ENCODE measurements around the gene DICER1.

The DICER1 gene

DNA sequence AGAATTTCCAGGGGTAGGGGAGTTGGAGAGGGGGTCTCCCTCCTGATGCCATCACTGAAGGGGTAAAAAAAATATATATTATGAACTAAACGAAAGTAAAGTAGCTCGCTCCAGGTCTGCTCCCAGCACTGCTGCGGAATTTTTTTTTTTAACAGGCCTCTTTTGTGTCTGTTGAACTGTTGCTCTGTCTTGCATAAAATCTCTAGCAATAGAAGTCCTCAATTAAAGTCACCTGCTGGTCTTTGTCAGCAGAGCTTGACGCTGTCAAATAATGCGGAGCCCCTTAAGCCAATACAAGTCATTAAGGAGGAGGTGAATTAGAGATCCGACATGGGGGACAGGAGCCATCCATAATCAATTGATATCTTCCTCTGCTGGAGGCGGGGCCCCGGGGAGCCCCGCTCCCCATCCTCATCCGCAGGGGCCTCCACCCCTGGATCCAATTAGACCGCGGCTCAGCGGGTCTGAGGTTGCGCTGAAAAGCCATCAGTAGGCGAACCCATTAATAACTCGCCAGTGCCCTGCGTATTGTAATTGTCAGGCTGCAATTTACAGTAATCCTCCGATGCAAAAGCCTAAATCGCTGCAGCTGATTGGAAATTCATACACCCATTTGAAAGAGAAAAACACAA is 85.6 kb downstream of the DICER1 start:
- peak; percentile 4 for DNase-seq

DNA sequence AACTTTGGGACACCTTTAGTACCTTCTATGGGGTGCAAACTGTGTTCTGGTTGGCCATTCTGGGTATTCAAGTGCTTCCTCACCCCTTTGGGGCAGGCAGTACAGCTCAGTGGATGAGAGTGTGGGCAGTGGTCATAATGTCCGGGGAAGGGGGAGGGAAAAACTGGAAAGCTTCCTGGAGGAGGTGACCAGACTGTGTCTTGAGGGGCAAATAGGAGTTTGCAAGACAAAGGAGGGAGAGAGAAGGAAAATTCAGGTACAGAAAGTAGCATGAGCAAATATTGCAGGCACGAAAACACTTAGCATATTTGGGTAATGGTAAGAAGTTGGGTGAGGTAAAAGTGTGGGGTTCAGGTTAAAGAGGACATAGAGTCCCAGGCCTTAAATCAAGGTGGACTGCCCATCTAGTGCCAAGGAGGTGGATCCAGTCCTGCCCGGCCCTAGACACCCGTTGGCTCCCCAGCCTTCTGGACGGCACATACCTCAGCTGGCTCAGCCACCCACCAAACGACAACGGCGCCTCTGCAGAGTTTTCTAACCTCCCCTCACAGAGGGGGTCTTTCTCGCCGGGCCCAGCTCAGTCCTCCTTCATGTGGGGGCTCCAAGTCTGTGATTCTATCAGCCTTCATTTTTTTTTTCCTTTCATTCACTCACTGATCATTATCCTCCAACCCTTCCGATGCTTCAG is 86.4 kb downstream of the DICER1 start:
- no peak for DNase-seq

DNA sequence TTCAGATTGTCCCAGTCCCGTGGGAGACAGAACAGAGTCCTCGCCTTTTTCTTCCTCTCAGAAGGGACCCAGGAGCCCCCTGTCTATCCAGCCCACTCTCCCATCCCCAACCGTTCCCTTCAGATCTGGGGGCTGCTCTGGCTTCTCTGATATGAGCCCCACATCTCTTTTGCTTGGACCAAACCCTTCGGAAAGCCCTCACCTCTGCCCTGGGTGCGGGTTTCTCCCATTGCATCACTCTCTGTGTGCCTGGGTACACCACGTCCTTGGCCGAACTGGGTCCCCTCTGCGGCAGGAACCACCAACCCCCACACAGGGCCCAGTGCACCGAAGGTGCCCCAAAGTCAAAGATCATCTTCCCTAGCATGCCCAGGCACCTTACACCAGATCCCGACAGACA is 87.8 kb downstream of the DICER1 start:
- no peak for DNase-seq

DNA sequence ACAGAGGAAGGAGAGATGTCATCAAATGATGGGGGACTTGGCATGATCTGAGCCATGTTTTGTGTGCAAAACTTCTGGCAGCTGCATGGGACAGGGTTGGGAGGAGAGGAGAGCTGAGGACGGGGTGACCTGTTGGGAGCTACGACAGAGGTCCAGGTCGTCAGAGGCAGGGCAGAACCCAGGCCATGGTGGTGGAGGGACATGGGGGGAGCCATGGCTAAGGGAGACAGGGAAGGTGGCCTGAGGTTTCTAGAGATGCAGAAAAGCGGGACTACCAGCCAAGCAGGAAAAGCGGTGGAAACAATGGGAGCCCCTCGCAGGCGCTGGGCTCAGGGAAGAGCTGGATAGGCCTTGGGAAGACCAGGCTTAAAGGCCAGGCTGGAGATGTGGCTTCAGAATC is 88.3 kb downstream of the DICER1 start:
- no peak for DNase-seq

DNA sequence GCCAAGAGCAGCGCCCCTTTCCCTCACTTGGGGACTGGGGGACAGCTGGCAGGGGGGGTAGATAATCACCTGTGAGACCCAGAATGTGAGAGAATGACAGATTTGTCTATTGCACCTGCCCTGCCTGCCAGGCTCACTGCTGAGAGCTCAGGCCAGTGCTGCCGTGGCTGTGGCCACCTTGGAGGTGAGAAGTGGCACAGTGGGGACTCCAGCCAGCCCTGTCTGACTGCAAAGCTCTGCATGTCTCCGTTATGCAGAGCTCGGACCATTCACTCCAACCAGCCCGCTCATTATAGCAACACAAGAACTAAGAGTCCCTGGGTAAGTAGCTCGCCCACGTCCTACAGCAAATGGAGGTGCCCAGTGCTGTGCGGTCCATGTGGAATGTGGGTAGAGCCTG is 88.8 kb downstream of the DICER1 start:
- no peak for DNase-seq

DNA sequence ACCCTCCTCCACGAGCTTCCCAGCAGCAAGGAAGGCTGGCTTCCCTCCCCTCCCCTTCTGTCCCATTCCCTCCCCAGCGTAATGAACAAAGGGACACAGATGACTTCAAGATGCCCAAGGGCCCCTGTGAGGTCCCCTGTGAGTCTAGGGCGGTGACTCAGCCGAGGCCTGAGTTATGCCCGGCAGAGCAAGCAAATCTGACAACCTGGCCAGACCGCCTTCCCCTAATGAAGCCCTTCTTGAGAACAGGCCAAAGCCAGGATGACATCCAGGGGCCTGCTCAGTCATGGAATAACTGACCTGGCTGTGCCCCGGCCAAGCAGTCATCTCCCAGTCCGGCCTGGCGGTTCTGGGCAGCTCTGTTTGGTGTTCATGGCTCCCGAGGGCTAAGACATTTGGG is 89.2 kb downstream of the DICER1 start:
- DNase-seq: no peak

DNA sequence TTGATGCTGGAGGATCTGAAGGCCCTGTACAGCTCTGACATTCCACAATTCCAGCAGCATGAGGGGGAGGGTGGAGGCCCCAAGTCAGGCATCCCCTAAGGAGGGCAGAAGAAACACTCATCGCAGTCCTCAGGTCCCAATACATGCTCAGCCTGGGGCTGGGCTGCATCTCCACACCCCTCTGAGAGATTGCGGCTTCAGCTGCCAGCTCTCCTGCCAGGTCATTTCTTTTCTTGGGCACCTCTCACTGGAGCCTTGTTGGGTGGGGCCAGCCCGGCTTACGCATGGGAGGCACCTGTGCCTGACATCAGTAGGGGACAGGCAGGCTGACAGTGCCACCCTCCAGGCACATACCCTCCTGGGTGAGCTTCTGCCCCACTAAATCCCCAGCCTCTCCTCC is 89.8 kb downstream of the DICER1 start:
- DNase-seq: no peak

DNA sequence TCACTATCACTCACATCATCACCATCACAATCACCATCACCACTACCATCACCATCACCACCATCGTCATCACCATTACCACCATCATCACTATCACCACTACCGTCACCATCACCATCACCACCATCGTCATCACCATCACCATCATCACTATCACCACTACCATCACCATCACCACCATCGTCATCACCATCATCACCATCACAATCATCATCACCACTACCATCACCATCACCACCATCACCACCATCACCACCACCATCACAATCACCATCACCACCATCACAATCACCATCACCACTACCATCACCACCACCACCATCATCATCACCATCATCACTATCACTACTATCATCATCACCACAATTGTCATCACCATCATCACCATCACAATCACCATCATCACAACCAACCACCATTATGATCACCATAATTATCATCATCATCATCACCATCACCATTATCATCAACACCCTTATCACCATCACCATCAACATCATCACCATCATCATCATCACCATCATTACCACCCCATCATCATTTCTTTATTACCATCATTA is 90.8 kb downstream of the DICER1 start:
- DNase-seq: no peak

DNA sequence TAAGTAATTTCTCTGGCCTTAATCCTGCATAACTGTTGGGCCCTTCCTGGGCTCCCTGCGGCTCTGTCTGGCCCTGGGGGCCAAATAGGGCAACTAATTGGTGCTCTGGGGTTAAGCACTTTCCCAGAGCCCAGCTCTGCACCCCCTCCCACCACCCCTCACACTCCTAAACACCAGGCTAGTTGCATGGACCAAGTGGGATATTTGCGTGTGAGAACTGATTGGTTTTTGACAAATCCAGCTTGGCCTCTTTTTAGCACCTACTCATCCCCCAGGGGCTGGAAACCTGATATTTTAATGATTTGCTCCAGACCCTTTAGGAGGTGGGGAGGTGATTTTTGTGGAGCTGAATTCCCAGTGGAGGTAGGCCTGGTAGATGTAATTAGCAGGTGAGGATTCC is 91.9 kb downstream of the DICER1 start:
- no peak for DNase-seq

DNA sequence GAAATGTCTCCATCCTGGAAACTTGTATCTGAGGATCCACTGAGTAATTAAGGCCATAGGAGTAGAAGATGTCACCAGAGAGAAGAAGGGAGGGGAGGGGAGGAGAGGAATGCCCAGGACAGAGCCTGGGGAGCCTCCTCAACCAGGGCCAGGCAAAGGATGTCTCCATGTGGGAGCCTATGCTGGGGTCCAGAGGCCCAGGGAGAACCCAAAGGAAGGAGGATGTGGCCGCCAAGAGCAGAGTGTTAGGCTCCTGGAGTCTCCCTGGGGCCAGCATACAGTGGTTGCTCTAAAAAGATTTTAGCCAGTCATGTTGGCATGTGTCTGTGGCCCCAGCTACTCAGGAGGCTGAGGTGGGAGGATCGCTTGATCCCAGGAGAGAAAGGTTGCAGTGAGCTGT is 92.6 kb downstream of the DICER1 start:
- DNase-seq: no peak

DNA sequence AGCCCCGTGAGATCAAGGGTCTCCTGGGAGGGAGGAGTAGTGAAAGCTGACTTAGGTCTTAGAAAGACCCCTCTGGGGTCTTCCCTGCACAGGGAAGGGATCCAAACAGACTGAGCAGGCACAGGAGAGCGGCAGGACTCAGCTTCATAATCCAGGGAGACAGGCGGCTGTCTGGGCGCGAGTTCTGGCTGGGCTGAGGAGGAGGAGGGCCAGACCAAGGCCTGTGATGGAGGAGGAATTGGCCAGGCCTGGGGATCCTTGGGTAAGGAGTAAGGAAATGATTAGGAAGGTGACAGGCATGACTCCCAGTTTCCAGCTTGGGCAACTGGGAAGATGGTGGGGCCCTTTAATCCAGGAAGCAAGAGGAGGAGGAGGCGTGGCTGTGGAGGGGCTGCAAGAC is 93.1 kb downstream of the DICER1 start:
- DNase-seq: no peak

DNA sequence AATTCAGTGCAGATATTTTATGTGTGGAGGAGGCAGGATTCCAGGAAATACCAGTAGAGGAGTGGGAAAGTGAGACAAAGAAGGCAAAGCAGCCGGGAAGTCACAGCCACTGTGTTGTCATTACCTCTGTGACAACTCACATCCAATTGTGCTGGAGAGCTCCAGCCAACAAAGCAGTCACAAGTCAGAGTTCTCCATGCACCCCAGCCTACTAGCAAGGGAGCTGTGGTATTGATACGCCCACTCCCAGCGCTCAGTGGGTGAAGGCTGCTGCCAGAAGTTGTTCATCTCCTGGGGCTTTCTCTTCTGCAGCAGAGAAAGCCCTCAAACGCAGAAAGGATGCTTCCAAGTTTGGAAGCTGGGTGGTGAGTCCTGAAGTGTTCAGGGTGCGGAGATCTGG is 93.9 kb downstream of the DICER1 start:
- DNase-seq: no peak

DNA sequence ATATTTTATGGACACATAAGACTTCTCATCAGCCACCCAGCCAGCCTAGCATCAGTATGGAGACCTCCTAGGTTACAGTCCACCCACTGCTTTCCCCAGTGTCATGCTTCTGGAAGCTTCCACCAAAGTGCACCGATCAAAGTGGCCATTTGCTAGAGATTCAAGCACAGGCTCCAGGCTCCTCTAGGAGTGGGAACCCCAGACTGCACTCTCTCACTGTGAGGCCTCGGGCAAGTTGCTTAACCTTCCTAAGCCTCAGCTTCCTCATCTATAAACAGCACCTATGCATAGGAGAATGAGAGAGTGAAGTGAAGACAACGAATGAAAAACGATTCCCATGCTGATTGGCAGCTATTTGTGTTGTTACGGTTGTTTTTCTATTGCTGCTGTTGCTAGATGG is 94.4 kb downstream of the DICER1 start:
- DNase-seq: no peak

DNA sequence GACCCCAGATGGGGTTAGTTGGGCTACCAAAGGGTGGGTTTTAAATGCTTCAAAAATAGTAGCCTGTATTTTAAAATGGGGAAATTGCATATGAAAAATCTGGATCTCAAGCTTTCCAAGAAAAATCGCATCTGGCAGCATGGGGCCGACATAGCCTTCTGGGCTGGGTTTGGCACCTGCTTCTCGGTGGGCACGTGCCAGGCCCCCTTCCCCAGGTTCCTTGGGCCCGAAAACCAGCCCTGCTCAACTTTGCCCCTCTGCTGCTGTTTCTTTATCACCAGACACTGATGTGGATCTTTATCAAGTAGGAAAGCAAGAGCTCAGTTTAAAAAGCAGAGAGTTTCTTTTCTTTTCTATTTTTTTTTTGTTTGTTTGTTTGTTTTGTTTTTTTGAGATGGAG is 95.1 kb downstream of the DICER1 start:
- no peak for DNase-seq

DNA sequence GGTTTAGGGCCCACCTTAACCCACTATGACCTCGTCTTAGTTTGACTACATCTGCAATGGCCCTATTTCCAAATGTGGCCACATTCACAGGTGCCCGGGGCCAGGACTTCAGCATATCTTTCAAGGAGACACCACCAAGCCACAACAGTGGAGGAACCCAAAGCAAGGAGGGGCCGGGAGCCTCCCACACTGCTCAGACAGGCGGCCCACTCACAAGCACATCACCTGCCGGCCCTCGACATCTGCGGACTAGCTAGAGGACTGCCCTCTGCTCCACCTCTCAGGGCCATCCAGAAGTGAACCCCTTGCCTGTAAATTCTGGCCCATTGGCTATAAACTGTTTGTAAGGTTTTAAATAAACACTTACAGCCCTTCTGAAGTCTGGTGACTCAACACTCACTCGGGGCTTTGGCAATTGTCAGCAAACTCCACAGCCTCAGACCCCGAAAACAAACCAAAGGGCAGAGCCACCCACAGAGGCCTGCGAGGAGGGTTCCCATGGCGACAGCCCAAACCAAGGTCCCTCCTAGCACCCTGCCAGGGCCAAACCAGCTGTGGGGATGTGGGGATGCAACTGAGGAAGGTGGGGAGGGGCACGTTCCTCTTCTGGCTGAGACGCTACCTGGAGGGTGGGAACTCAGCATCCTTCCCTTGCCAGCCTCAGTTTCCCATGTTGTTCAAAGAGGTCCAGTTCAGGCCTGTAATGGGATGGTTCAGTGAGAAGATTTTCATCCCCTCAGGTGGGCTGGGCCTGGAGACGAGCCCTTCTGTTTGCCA is 95.8 kb downstream of the DICER1 start:
- DNase-seq: no peak

DNA sequence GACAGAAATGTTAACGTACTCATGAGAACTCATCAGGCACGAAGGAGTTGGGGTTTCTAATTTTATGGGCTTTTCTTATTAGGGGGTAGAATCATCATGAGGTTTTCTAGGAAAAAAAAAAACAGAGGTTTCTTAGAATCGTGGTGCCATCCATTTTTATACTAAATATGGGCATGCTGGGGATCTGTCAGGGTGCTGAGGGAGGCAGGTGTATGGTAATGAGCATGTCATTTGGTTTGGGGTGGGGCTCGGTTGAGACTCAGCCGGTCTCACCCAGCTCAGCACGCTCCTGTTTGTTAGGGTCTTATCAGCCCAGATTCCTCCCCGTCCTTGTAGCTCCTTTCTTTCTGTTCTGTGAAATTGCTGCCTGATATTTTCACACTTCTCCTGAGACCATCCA is 98.2 kb downstream of the DICER1 start:
- no peak for DNase-seq

DNA sequence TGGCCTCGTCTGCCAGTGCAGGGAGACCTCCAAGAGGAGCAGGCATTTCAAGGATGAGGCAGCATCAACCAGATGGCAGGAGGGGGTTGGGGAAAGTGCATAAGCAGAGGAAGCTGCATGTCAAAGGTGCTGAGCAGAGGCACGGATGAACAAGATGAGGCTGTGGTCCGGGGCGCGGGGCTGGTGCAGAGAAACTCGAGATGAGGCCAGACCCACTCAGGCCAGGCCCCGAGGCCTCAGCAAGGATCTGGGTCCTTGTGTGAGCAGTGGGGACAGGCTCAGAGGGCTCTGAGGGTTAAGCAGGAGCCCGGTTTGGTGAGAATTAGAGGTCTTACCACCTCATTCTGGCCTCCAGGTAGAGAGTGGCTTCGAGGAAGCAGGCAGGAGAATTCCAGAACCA is 98.8 kb downstream of the DICER1 start:
- no peak for DNase-seq

DNA sequence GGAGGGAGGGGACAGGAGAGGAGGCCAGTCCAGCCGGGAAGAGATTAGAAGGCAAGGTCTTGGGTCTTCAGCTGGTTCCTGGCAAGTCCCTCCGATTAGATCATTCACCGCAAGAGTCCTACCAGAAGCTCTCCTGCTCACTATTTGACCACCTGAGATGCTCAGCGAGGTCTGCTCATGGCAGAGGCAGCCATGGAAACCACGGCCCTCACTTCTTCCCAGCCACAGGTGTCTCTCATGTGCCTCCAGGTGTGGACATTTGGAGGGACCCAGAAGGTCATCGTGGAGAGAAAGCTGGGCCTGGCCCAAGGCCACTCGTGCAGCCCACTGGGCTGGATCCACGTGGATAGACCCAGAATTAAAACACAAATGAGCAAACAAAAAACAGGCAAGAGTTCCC is 99.5 kb downstream of the DICER1 start:
- no peak for DNase-seq

DNA sequence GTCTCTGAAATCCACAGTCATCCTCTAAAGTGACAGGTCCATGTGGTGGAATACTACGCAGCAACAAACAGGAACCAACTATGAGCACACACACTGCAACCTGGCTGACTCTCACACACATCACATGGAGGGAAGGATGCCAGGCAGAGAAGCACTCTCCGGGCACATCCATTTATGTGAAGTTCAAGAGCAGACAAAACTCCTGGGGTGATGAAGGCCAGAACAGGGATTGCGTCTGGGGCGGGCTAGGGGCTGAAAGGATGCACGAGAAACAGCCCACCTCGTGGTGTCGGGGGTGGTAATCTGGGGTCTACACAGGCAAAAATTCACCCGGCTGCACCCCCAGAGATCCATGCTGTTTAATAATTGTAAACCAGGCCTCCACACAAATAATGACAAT is 100.2 kb downstream of the DICER1 start:
- no peak for DNase-seq

DNA sequence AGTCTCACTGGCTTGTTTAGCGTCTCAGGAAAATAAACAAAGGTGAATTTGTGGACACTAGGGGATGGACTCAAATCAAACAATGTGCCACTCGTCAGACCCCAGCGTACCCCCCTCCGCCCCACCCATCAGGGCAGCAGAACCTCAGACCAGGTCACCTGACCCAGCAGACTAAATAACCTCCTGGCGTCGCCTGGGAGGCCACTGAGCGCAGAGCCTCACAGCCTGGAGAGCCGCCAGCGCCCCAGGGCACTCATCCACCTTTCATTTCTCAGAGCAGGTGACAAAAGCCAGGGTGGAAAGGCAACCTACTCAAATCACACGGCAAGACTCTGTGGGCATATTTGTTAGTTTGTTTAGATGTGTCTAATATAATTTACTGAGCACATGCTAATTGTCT is 100.9 kb downstream of the DICER1 start:
- peak; percentile 50 for DNase-seq

DNA sequence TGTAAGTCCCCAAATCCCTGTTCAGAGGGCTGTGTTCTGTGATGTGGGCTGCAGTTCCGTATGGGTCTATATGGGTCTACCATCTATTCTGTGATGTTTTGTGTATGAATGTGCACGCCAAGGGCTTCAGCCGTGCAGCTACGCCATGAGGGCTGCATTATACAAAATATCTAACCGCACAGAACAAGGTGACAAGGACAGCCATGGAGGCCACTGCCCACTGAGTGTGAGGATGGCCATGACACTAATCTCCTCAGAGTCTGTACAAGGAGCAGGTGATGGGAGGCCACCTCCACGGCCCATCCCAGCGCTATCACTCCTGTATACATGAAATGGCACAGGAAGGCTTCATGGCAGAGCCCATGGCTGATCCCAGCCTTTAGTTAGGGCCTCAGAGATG is 102.0 kb downstream of the DICER1 start:
- no peak for DNase-seq

DNA sequence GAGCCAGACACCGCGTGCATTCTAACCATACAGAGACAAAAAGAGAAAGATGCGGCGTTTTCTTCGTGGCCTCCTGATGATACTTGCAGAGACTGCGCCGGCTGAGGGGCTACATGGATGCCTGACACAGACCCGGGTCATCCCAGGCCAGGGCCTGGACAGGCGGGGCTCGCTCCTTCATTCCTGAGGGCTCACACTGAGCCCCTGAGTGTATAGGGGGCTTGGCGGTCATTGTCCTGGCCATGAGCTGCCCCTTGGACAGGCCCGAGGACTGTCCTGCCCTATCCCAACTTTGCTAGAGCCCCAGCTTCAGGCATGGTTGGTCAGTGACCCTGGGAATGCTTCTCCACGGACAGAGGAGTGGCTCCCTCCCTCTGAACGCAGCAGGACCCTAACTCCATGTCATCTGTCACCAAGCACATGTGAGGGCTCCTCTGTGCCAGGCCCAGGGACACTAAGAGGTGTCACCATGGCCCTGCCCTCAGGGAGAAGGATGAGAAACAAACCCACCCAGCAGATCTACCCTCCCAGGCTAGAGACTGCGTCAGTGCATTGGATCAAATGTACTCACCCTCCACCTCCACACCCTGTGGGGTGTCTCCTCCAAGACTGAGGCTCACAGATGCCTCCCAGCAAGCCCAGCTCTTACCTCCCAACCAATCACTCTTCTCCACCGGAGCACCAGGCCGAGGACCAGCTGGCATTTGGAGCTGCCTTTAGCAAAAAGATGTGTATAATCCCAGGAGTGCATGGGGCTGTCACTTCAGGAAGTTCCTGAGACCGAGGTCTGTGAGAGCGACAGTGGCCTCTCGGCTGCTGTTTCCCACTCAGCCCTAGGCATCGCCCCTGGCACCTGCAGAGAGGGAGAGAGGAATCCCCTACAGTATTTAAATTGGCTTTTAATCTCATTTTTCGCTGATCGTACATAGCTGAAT is 102.7 kb downstream of the DICER1 start:
- no peak for DNase-seq

DNA sequence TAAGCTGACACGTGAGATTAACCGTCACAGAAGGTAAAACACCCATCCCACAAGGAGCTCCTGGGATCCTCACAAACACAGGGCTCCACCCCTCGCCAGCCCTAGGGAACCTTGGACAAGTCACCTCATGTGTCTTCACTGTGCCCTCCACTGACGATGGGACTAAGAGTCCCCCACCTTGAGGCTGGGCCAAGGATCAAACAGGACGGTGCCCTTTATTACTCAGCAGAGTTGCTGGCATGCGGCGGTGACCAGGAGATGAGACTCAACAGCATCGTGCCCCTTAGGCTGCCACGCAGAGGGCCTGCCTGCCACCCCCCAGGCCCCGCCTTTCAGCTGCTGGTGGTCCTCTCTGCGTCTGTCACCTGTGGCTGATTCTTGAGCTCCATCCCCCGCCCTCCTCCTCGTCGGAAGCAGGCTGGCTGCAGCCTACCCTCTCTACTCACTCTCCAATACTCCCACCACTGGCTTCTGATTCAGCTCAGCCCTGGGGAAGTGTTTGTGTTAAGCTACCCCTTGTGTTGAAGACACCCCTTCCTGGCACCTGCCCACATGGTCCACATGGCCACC is 105.2 kb downstream of the DICER1 start:
- no peak for DNase-seq
